ENCODE data around the gene RAB43.

GRCh38 chr3:129131465-129132088 lies 10.0 kb upstream of the RAB43 start:
- TF ChIP-seq POLR2A (IDR thresholded peaks at IDR 0.05) (no peak), CTCF (IDR thresholded peaks at IDR 0.05) (no peak)
